ENCODE data around the gene WDR18.

Gene WDR18

GRCh38 chr19:952049-952679 lies 32.0 kb upstream of the WDR18 start:
- no peak overlapping the region for H3K27ac ChIP-seq
- TF ChIP-seq ZFX (IDR thresholded peaks at IDR 0.05; ENCODE audit: borderline replicate concordance) (no peak), CTCF (IDR thresholded peaks at IDR 0.05) (no peak)

GRCh38 chr19:952680-953444 lies 31.3 kb upstream of the WDR18 start:
- no peak overlapping the region for H3K27ac ChIP-seq
- TF ChIP-seq ZFX (IDR thresholded peaks at IDR 0.05; ENCODE audit: borderline replicate concordance) (no peak), CTCF (IDR thresholded peaks at IDR 0.05) (no peak)

- TF ChIP-seq CTCF (IDR thresholded peaks at IDR 0.05), result no peak
- no peak for TF ChIP-seq ZFX (IDR thresholded peaks at IDR 0.05; ENCODE audit: borderline replicate concordance)
- H3K27ac ChIP-seq, result no peak overlapping the region
Measured at GRCh38 chr19:953445-954271, 30.5 kb upstream of the WDR18 start.

- H3K27ac ChIP-seq, result no peak overlapping the region
- no peak for TF ChIP-seq CTCF (IDR thresholded peaks at IDR 0.05)
- no peak for TF ChIP-seq ZFX (IDR thresholded peaks at IDR 0.05; ENCODE audit: borderline replicate concordance)
Measured at GRCh38 chr19:954272-954671, 29.9 kb upstream of the WDR18 start.

- no peak overlapping the region for H3K27ac ChIP-seq
- TF ChIP-seq ZFX (IDR thresholded peaks at IDR 0.05; ENCODE audit: borderline replicate concordance), result no peak
- TF ChIP-seq CTCF (IDR thresholded peaks at IDR 0.05), result no peak
Measured at GRCh38 chr19:954672-955494, 29.3 kb upstream of the WDR18 start.

GRCh38 chr19:955803-956765 lies 28.1 kb upstream of the WDR18 start:
- no peak for TF ChIP-seq ZFX (IDR thresholded peaks at IDR 0.05; ENCODE audit: borderline replicate concordance)
- TF ChIP-seq CTCF (IDR thresholded peaks at IDR 0.05), result no peak
- H3K27ac ChIP-seq, result no peak overlapping the region
